Activated naive CD4-positive, alpha-beta T cell treated with anti-CD3 and anti-CD28 coated beads, Interleukin-2, amount 50 U/mL, for 16 hours (primary cell): ENCODE measurements around the gene FLNC.

Experiments
- DNase-seq: peaks from one replicate; pipeline ENCODE4 v3.0.0-alpha.2; 2020

Gene FLNC

DNA sequence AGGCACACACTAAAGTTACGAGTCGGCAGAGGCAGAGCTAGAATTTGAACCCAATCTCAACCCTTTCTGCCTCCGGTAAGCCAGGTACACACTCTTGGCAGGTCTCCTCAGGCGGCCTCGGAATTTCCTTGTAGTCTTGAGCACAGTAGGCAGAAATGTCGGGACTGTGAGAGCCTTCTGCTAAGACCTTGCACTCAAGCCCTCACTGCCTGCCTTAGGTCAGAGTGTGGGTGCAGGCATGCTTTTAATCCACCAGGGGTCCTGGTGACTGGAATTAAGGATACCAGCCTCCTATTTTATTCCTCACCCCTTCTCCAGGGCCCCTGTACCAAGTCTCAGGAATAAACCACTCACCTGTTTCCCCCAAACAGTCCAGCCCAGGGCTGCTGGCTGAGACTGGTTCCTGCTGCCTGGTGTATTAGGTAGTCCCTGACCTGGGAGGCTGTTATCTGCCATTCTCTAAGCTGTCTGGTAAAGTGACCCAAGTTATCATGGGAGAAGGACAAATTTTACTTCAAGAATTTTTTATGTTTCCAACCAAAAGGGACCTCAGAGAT is 33.3 kb downstream of the FLNC start:
- peak; percentile 55 for DNase-seq

DNA sequence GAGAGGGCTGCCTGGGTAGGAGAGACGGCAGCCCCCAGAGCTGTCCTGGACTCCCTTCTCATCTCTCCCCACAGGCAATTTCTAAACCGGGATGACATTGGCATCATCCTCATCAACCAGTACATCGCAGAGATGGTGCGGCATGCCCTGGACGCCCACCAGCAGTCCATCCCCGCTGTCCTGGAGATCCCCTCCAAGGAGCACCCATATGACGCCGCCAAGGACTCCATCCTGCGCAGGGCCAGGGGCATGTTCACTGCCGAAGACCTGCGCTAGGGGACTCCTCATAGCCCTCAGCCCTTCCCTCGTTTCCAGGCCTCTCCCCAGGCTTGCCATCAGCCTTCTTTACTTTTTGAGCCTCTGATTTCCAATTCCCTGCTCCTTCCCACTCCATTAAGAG is 35.1 kb downstream of the FLNC start:
- DNase-seq: no peak

DNA sequence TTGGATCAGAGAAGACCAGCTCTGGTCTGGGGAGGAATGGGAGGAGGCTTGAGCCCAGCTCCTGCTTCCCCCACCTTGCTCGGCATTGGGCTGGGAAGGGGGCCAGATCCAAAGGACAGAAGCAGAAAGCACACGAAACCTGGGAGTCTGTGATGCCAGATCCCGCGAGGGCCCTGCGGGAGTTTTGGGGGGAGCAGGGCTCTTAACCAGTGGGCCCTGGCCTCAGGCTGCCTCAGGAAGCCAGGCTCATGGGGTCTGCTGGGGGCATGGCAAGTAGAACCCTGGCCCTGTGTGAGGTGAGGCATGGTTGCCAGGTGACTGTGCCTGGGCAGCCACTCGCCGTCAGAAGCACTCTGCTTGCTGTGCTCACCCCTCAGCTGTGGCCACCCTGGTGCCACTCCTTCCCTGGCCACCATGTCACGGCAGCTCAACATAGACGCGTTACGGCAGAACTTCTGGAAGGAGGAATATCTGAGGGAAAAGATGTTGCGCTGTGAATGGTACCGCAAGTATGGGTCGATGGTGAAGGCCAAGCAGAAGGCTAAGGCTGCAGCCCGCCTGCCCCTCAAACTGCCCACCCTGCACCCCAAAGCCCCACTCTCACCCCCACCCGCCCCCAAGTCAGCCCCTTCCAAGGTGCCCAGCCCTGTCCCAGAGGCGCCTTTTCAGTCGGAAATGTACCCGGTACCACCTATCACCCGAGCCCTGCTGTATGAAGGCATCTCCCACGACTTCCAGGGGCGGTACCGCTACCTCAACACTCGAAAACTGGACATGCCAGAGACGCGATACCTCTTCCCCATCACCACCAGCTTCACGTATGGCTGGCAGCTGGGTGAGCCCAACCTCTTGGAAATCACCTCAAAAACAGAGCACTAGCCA is 36.0 kb downstream of the FLNC start:
- DNase-seq: no peak

GRCh38 chr7:128867241-128867640 is 37.0 kb downstream of the FLNC start:
- DNase-seq: no peak

DNA sequence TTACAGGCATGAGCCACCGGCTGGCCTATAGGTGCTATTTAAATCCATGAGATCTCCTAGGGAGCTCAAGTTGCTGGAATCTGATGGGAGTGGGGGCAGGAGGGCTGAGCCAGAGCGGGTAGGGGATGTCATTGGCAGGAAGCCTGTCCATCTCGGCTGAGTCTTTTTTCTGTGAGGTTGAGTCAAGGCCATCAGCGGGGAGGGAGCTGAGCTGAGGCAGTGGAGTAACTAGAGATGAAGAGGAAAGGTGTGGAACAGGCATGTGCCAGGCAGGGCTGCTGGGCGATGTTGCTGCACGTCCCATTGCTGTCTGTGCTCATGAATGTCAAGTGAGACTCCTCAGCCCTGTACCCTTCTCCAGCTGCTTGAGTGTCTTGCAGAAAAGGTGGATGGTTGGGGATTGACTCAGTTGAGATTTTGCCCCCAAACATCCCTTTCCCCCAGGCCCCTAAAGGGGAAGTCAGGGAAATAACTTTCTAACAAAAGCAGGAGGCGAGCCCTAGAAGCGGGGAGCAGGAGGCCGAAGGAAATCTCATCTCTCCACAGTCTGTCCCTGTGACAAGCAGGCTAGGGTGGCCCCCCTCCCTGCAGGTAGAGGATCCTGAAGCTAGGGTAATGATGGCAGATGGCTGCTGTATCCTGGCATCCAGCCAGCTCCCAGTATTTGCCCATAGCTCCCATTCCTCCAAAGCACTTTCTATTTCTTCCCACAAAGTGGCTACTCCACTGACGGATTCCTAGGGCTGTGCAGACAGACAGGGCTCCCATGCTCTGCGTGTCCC is 37.8 kb downstream of the FLNC start:
- DNase-seq: no peak

DNA sequence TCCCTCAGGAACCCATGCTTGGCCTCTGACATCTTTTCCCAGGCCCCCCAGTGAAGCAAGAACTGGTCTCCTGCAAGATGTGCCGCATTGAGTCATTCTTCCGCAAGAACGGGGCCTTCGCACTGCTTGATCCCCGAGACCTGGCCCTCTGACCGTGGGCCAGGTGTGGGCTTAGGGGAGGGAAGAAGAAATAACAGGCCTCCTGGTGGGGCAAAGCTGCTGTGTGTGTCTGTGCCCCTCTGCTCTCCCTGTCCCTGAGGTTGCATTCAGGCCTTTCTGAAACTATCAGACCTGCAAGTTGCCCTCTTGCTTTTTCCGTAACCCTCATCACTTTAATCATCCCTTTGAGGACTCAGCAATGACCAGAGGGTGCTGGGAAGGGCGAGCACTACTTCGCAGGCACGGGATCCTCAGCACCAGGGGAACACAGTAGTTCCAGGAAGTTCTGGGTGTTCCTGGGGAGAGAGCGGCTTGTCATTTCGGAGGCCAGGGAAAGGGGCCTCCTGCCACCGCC is 38.5 kb downstream of the FLNC start:
- DNase-seq: no peak

DNA sequence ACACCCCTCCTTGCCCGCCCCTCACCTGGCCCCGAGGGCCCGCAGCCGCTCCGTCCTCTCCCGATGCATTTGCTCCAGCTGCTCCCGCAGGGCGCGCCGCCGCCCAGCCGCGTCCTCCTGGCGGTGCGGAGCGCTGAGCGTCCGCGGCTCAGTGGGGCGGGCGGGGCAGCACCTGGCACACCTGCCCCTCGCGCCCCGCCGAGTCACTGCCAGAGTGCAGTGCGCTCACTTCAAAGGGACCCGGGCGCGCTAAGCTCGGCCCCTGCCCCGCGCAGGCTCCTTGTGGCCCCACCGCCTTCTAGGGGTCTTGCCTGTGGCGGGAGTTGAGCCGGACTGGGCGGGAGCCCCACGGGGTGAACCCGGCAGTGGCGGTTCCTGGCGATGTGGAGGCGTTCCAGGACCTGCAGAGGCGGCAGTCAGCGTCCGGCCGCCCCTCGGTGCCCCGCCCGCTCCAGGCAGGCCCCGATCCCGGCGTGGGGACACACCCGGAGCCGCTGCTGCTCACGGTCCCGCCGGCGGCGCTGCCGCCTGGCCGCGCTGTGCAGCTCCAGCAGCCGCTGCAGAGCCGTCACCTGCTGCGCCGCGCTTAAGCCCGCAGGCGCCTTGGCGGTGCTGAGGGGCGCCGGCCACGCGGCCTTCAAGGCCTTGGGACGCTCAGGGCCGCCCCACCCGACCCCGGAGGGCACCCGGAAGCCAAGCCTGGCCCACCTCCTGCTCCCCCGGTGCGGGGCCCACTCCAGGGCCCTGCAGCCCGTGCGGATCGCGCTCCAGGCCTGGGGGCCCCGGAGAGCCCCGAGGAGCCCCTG is 39.1 kb downstream of the FLNC start:
- DNase-seq: peak; percentile 50

GRCh38 chr7:128869944-128870285 is 39.7 kb downstream of the FLNC start:
- peak; percentile 33 for DNase-seq

GRCh38 chr7:128871050-128871449 is 40.8 kb downstream of the FLNC start:
- DNase-seq: no peak

GRCh38 chr7:128872394-128872824 is 42.2 kb downstream of the FLNC start:
- DNase-seq: no peak

DNA sequence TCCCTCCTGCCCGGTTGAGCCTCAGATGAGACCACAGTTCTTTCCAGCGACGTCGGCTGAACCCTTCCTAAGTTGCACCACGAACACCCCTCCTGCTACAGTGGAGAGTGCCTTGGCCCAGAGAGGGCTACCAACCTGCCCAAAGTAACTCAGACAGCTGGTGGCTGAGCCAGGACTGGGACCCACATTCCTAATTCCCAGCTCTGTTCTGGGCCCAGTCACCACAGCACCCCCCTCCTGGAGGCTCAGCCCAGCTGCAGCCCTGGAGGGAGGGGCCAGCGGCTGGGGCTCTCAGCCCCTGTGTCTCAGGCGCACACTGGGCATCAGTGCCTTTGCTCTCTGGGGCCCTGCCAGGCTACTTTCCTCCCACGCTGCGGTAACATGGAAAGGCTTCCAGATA is 43.0 kb downstream of the FLNC start:
- no peak for DNase-seq

DNA sequence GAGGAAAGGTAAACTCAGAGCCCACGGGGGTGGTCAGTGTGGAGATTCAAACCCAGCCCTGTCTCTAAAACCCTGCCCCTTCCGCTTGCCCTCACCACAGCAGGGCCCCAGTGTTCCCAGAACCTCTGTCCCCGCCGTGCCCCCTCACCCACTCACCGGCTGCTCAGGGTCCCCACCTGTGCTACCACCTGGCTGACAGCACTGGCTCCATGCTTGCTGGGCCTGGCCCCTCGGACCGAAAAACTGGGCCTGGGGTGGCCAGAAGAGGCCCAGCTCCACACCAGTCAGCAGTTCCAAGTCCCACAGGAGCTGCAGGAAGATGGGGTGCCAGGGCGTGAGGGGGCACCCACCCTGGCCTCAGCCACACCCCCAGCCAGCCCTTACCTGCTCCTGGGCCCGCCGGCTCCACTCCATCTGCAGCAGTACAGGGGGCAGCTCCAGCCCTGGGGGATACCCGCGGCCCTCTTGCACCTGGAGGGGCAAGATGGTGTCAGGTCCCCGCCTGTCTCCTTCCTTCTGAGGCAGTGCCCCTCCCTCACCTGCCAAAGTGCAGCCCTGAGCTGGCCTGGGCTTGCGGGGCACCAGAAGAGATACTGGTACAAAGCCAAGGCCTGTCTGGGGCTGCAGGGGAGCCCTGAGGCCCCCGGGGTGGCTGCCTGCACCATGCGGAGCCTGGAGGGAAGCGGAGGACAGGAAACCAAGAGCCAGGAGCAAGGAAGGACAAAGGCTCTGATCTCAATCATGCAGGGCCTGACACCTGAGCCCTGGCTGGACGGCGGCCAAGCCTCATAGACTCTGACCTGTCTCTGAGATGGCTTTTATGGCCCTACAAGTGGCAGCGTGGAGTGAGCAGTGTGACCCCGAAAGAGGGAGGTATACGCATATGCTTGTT is 44.2 kb downstream of the FLNC start:
- DNase-seq: no peak

DNA sequence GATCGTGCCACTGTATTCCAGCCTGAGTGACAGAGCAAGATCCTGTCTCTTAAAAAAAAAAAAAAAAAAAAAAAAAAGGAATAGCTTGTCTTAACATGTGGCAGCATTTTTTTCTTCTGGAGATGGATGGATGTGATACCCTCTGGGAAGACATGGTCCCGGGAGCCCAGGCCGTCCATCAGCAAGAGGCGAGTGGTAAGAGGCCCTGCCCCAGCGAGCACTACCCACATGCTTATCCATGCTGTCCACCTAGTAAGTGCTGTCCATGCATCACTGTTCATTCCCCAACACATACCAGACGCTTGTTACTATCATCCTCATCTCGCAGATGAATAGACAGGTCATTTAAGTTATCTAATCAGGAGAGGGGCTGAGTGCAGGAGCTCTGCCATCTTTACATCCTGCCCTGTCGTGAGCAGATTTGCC is 45.3 kb downstream of the FLNC start:
- DNase-seq: no peak

DNA sequence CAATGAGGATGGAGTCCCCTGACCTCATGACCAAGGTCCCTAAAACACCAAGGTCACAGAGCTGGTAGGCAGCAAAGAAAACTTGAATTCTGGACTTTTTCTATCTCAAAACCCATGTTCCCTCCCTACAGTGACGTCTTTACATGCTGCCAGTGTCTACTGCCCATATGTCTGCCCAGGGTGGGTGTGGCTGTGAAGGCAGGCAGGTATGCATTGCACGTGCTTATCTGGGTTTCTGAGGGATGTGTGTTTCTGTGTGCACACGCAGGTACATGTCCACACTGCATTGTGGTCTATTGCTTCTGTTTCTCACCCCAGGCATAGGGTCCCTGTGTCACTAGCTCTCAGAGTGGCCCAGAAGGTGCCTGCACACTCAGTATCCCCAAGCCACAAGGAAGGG is 45.9 kb downstream of the FLNC start:
- no peak for DNase-seq

DNA sequence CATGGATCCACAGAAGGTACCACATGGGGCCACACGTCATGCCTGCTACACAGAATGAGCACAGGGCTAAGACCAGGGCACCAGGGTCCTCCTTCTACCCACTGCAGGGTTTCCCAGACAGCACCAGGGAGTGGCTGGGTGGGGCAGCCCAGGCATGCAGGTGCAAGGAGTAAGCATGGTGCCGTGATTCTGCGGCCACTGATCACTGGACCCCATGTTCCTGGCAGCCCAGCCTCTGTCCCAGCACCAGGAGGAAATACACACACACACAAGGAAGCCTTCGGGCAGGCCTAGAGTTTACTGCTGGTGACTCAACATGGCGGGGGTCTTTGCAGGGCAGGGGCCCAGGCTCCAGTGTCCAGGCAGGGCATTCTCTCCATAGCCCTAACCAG is 46.4 kb downstream of the FLNC start:
- DNase-seq: no peak

DNA sequence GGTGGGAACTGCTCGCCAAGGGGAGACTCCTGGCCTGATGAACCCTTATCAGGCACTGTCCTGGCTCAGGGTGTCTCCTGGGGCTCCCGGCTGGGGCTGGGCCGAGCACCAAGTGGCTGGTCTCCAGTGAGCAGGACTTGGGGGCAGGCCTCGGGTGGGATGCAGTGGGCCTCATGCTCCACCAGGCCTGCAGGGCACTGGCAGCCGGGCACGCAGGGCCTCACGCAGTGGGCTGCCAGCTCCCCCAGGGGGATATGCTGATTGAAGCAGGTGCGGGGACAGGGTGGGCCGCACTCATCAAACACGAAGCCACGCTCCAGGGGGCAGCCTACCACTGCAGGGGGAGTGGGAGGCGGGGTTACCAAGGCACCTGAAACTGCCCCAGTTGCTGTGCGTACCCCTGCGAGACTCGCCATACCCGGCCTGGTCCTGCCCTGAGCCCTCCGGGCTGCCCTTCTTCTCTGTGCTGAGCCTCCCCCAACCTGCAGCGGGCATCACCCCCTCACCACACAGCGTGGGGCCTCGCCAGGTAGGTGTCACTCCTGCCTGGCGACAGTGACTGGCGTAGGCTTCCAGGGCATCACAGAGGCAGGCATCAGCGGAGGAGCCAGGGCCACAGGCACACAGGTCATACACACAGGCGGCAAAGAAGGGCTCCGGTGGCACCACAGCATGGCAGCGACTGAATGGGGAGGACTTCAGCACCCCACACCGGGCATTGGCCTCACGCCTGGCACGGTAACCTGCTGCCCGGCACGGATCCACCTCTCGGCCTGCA is 47.0 kb downstream of the FLNC start:
- no peak for DNase-seq

DNA sequence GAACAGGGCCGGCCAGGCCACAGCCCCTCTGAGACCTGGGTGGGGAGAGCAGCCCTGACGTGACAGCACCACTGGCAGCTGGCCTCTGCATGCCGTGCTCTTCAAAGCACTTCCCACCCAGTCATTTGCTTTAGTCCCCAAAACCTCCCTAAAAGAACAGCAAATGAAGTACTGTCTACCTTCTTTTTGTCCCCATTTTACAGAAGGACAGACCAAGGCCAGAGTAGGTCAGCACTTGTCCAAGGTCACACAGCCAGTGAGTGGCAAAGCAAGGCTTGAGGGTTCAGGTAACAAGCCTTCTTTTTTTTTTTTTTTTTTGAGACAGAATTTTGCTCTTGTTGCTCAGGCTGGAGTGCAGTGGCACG is 47.5 kb downstream of the FLNC start:
- no peak for DNase-seq

- no peak for DNase-seq
Observed at GRCh38 chr7:128878226-128879105, 48.3 kb downstream of the FLNC start.

DNA sequence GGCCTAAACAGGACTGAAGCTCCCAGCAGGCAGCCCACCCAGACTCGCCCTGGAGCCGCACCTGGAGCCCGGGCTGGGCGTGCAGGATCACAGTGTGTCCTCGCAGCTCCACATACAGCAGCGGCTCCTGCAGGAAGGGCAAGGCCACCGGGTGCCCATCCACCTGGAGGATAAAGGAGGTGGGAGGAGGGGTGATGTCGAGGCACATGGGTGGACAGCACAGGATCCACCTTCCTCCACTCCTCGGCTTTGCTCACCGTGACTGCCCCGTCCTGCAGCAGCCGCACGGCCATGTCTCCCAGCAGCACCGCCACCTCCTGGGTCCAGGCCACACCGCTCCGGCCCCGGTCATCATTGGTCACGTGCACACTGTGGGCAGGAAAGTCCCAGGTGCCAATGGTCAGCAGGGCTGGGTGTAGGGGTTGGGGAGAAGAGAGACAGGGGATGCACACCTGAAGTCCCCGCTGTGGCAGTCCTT is 49.3 kb downstream of the FLNC start:
- DNase-seq: no peak
